GM18505 (cell line): ENCODE measurements around the gene VGLL1.

Experiments used
- ATAC-seq: cut with Tn5 transposase; IDR thresholded peaks from one replicate; pipeline ENCODE4 v1.9.1; 2021; ENCODE audit not compliant: unreplicated experiment
- POLR2A ChIP-seq: IDR thresholded peaks from 4 replicates; pipeline ENCODE4 v1.6.1; 2011; ENCODE audit warnings: borderline replicate concordance; ENCODE audit not compliant: insufficient read depth, insufficient read length; ENCODE audit errors: extremely low read depth

The VGLL1 gene

DNA sequence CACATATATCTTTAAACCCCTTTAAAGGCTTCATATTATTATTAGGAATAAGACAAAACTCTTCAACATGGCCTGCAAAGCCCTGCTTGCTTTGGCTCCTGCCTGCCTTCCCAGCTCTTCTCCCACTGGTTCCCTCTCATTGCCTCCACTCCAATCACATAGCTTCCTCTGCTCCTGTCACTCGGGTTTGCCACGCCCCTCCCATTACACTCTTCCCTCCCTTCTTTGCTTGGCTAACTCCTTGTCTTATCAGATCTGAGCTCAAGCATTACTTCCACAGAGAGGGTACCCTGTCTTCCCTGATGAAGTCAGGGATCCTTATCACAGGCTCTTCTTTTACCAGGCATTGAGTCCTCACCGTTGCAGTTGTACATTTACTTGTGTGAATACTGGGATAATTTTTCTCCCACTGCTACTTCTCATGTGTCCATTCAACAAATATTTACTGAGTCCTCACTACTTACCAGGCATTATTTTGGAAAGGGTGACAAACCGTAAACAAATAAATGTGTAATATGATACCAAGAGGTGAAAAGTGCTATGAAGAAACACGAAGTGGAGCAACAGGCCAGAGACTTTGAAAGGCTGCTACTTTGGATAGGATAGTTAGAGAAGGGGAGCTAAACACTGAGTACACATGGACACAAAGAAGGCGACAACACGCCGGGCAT is 3.2 kb upstream of the VGLL1 start:
- no peak for TF ChIP-seq POLR2A
- no peak for ATAC-seq

DNA sequence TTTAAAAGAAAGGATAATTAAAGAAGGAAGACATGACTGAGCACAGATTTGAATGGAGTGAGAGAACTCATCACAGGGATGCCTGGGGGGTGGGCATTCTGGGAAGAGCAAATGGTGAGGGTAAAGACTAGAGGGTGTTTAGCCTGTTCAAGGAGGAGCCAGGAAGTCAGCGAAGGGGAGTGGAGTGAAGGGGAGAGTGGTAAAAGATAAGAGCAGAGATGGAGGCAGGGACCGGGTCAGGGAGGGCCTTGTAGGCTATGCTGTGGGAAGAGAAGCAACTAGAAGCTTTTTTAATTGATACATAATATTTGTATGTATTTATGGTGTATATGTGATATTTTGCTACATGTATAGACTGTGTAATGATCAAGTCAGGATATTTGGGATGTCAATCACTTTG is 2.2 kb upstream of the VGLL1 start:
- no peak for ATAC-seq
- TF ChIP-seq POLR2A: no peak

DNA sequence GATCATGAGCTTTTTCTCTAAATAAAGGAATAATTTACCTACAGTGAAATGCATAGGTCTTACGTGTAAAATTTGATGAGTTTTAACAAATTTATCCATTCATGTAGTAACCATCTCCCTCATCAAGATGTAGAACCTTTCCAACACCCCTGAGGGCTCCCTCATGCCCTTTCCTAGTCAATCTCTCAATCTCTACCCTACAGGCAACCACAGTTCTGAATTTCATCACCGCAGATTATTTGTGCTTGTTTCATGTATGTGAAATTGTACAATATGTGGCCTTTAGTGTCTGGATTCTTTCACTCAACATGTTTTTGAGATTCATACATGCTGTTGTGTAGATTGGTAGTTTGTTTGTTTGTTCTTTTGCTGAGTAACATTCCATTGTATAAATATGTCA is 2.1 kb downstream of the VGLL1 start:
- TF ChIP-seq POLR2A: no peak

DNA sequence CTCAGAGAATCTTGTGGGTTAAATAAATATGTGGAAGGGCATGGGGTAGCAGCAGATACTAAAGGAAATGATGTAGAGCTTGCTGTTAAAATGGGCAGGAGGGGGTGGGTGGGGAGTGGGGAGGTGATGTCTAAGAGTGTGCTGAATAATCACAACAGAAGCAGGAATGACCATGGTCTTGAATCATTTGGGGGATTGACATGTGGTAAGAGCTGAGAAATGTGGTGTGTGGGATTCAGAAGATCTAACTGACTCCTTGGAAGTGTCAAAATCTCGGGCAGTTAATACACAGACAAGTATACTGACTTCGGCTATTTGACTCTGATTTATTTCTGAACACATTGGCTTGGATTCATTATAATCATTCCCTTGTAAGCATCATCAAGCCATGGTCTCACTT is 6.8 kb downstream of the VGLL1 start:
- no peak for ATAC-seq
- TF ChIP-seq POLR2A: no peak

More for the DNA sequence above, 2.1 kb downstream of the VGLL1 start:
- ATAC-seq: no peak

DNA sequence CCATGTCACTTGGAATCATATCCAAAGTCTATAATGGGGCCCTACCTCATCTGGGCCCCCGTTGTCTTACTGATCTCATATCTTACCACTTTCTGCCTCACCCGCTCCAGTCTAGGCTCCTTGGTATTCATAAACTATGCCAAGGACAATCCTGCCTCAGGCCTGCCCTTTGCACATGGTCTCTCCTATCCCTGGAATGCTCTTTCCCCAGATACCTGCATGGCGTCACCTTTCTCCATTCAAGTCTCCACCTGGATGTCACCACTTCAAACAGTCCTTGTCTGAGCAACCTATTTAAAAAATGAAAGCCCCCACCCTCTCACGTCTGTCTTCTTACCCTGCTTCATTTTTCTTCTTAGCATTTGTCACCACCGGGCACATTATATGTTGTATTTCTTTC is 8.2 kb downstream of the VGLL1 start:
- no peak for TF ChIP-seq POLR2A
- no peak for ATAC-seq

DNA sequence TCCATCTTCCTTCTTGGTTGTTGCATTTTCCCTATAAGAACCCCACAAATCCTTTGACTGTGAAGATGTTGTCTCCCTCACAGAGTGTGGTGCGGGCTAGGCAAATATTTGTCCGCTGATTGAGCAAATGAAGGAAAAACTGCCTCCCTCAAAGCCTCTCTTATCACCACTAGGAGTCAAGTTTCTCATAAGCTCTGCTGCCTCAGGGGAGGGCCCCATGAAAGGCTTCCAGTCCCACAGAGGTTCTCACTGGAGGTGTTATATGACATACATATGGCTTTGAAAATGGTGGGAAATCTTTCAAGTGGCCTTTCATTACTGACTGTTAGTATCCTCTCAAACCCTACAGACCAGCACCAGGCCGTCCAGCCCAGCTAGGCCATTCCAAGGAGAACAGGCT is 9.3 kb downstream of the VGLL1 start:
- no peak for ATAC-seq
- no peak for TF ChIP-seq POLR2A

DNA sequence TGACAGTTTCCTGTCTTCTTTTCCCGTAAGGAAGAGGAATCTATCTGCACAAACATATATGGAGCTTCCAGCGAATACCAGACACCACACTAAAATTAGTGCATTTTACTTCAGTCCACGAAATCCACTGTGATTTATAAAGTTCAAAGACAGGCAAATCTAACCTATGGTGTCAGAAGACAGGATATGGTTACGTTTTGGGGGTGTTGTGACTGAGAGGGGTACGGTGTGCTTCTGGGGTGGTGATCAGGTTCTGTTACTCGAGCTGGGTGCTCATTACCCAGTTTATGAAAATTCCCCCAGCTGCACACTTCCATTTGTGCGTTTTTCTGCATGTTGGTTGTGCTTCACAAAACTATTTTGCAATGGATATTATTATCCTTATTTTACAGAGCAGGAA is 10.3 kb downstream of the VGLL1 start:
- no peak for ATAC-seq
- TF ChIP-seq POLR2A: no peak

DNA sequence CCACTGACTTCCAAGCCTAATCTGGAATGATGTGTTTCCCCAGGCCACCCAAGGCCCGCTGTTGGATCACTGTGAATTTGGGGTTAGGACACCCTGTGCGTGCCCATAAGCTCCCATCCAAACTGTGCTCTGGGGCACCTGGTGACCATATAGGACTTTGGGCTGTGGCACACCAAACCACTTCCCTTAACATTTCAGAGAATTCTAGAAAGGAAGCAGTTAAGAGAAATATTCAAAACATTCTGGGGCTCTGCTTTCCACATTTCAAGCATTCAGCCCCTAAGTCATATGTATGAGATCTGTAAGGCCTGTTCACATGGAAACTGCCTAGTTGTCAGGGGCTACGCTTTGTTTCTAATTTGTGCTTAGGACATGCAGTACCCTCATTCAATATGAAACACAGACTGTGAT is 14.4 kb downstream of the VGLL1 start:
- no peak for ATAC-seq
- no peak for TF ChIP-seq POLR2A

DNA sequence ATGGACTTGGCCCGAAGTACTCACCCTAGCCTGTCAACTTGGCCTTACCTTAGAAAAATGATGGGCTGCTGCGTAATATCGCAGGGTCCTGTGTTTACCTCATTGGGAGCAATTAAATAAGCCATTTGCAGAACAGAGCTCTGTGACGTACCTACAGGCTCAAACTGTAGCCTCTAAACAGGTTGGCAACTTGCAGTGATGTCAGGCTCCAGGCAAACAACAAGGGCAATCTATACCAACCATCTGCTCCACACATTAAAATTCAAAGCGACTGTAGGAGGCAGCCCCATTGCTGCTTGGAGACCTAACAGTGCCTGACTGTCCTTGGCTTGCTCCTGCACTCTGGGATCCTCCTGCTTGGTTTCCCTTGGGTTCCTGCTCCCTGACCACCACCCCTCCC is 17.2 kb downstream of the VGLL1 start:
- no peak for ATAC-seq
- TF ChIP-seq POLR2A: no peak

DNA sequence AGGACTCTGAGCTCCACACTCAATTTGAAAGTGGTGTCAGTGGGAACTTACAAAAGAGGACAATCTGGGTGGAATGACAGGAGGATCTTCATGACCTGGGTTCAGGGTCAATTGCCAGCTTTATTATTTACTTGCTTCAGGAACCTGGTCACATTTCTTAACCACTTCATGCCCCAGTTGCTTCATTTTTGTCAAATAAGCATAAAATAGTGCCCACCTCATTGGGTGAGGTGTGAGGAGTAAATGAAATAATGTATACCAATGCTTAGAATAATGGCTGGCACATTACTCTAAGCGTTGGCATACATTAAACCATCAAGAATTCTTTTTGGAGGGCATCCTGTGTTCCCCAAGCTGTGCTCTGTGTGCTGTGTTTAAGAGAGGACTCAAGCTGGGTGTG is 19.4 kb downstream of the VGLL1 start:
- ATAC-seq: no peak
- no peak for TF ChIP-seq POLR2A

DNA sequence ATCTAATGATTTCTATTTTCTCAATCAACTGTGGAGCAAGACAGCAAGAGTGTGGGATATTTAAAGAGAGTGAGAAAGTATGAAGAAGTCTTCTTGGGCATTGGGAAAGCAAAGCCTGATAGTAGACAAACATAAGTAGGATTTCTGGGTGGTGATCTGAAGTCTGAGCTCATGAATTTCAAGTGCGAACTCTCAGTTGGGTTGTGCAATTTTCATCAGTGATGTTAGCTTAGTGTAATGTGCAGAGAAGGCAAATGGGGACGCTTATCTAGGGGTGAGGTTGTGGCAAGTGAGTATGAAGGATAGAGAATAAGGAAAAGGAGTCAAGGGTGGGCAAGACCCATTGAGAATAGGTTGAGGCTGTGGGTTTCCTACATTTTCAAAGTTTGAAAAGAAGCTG is 23.7 kb downstream of the VGLL1 start:
- ATAC-seq: no peak
- no peak for TF ChIP-seq POLR2A

DNA sequence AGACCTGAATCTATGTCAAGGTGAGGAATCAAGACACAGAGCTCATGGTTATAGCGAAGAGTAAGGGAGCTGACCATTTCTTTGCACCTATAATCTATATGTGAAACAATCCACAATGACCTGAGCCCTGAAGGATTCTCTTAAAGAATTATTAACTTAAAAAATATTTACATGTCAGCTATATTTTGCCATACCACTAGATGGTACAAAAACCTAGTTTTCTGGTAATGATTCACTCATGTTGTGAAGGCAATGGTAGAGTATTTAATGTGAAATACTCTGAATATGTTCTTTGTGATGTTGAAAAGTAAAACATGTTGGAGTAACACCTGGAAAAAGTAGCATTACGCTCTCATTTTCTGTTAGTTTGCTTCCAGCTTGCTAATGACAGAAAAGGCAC is 40.0 kb downstream of the VGLL1 start:
- TF ChIP-seq POLR2A: no peak
- no peak for ATAC-seq

DNA sequence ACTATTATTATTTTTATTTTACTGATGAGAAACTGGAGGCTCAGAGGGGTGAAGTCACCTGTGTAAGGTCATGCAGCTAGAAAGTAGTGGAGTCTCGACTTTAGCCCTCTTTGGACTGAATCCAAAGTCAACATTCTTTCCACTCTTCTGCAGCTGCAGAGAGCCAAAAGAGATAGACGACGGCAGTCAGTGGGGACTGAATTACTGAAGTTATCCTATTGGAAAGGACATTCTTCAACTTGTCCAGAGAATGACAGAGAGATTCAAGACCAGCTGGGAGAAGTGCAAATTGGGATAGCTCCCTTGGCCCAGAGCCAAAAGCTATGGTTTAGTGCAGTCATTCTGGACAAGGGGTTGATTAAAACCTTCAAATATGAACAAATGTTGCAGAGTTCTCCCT is 42.5 kb downstream of the VGLL1 start:
- no peak for ATAC-seq
- no peak for TF ChIP-seq POLR2A

DNA sequence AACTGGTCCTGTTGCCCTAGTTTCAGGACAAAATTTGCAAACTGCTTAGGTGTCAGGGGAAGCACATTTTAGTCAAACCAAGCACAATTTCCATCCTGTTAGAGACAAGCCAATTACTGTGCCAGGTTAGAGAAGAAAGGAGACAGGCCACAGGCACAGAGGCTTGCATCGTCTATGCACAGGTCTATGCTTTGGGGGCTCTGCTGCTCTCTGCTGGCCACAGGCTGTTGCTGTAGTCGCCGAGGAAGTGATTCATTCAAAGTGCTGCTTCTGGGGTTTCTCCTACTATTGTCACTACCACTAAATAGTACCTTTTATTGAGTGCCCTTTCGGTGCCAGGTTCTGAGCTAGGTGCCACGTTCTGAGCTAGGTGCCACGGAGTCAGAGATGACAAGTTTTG is 45.5 kb downstream of the VGLL1 start:
- ATAC-seq: peak; percentile 86
- no peak for TF ChIP-seq POLR2A

DNA sequence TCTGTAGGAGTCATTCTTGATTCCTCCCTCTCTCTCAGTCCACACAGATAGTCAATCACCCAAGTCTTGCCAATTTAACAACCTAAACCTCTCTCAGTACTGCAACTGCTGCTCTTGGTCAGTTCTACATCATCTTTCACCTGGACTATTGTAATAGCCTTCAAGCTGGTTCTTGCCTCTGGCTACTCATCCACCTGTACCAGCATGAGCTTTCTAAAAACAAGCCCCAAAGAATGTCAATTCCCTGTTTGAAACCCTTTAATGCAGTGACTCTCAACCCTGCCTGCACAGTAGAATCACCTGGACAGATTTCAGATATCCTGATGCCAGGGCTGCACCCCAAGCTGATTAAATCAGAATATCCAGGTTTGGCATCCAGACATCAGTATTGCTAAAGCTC is 48.3 kb downstream of the VGLL1 start:
- TF ChIP-seq POLR2A: no peak
- no peak for ATAC-seq
